GM21825 (cell line): Measurements from ENCODE around the gene PIK3R6.
"Not testable (repeated sequence)": the region's sequence is repeated elsewhere in the genome, so short reads cannot be mapped to it uniquely, and the experiment has no call there.

Experiments used
- ATAC-seq: cut with Tn5 transposase; IDR thresholded peaks from one replicate; pipeline ENCODE4 v1.9.1; 2021; ENCODE audit warnings: mild to moderate bottlenecking, moderate library complexity; ENCODE audit not compliant: unreplicated experiment

PIK3R6 gene

DNA sequence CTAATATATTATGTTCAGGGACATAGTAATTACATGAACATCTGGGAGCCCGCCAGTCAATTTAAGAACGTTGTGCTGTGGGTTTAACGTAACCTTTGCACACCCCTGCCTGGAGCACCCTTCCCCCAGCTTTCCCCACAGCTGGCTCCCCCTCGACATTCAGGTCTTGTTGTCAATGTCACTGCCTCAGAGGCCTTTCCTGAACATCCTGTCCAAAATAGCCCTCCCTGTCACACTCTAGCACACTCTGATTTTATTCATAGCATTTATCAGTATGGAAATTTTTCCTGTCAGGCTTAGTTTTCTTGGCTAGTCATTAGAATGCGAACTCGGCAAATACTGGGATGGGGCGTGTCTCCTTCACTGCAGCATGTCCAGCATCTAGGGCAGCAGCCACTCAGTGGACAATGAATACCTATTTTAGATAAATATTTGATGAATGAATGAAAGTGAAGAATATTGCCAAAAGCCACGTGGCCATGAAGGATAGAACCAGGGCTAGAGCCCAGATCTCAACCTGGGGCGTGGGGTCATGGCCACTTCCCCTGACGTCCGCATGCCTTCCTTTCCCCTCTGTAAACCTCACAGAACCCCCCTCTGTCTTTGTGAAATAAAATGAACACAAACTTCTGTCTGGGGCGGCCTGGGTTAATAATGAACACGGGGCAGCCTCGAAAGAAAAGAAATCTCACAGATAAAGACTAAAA, 10.5 kb downstream of the PIK3R6 start:
- ATAC-seq: no peak

GRCh38 chr17:8856205-8856603, 11.3 kb downstream of the PIK3R6 start:
- not testable (repeated sequence) for ATAC-seq

DNA sequence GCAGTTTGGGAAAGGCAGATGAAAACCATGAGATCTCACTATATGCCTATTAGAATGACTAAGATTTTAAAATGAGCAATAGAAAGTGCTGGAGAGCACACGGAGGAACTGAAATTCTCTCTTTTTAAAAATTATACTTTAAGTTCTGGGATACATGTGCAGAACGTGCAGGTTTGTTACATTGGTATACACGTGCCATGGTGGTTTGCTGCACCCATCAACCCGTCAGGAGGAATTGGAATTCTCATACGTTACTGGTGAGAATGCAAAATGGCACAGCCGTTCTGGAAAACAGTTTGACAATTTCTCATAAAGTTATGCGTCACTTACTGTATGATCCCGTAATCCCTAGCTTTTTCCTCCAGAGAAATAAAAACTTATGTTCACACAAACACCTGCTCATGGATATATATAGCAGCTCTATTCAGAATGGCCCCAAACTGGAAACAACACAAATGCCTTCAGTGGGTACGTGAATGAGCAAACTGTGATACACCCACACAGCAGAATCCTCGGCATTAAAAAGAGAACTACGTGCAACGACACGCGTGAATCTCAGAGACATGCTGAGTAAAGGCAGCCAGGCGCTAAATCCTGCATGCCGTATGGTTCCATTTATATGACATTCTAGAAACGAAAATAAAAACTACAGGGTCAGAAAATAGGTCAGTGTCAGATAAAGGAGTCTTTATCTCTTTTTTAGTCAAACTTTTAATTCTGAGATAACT, 11.8 kb downstream of the PIK3R6 start:
- no peak for ATAC-seq

GRCh38 chr17:8851600-8851999, 15.9 kb downstream of the PIK3R6 start:
- no peak for ATAC-seq

DNA sequence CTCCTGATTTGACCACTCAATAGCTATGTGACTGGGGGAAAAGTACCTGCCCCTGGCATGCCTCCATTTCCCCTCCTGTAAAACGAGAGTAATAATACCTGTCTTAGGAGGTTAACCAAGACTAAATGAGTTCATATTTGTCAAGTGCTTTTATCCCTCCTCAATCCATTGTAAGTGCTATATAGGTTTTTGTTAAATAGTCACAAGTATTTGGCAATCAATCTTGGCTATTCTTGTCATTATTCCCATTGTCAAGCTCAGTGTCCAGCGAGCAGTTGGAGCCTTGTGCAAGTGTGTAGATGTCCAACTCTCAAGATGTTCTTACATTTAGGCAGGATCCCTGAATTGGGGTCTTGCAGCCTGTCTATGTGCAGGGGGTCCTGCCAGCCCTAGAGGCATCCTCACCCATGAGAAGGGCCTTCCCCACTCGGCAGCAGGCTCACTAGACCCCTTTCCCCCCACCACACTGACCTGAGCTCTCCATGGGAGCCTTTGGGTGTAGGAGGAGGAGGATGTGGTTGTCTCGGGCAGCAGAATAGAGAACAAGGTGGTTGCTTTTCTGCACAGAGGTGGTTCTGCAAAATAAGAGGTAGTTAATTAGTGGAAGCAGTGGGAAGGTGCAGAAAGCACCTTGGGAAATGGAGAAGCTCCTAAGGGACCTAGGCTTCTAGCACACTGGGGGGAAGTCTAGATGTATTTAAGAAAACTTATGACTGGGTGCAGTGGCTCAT, 18.0 kb downstream of the PIK3R6 start:
- ATAC-seq: no peak

DNA sequence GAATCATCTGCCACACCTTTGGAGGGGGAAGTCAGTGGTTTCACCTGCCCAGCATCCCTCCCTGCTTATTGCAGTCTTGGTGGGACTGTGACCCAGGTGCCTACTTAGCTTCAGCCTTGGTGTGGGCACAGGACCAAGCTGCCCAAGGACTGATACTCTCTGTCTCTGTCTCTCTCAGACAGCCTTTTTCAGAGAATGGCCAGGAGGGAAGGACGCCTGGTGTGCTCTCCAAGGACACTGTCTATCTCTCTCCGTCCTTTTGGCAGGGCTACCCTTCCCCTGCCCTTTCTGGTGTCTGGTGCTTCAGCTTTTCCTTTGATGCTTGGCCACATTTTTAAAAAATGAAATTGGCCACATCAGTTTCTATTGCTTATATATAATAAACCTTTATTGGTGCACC, 19.6 kb downstream of the PIK3R6 start:
- no peak for ATAC-seq

DNA sequence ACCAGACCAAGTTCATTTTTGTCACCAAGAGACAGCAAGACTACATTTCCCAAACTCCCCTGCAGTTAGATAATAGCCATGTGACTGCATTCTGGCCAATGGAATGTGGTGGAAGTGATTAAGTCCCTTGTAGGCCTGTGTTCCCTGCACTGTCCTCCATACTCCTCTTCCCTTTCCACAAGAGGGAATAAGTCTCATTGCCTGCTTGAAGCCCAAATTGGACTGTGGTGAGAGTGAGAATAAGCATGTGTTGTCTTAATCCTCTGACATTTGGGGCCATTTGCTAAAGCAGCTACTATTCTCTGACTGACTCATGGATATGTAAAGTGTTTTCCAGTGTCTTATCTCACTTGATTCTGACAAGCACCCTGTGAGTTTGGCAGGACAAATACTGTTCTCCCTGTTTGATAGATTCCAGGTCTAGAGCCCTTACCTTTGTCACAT, 20.7 kb downstream of the PIK3R6 start:
- ATAC-seq: no peak

DNA sequence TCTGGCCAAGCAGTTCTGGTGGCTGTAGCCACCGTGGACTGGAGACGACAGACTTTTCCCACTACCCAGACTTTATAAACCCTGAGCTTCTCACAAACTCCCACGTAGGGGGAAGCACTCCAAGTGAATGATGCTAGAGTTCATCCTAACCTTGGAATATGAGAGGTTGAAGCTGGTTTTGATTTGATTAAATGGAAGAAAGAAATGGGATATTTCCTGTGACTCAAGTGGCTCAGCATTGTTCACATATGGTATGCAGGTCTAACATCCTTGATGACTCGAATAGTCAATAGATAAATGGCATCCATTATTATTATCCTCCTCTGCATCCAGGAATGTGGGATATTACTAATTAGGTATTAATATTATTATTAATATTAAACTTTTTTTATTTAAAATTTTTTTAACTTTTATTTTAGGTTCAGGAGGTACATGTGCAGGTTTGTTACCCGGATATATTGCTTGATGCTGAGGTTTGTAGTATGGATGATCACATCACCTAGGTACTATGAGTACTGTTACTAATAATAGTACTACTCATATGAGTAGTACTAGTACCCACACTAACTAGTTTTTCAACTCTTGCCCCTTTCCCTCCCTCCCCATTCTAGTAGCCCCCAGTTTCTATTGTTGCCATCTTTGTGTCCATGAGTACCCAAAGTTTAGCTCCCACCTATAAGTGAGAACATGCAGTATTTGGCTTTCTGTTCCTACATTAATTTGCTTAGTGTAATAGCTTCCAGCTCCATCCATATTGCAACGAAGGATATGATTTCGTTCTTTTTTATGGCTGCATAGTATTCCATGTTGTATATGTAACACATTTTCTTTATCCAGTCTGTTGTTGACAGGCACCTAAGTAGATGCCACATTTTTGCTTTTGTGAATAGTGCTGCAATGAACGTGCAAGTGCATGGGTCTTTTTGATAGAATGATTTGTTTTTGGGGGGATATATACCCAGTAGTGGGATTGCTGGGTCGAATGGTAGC, 22.9 kb downstream of the PIK3R6 start:
- ATAC-seq: no peak

DNA sequence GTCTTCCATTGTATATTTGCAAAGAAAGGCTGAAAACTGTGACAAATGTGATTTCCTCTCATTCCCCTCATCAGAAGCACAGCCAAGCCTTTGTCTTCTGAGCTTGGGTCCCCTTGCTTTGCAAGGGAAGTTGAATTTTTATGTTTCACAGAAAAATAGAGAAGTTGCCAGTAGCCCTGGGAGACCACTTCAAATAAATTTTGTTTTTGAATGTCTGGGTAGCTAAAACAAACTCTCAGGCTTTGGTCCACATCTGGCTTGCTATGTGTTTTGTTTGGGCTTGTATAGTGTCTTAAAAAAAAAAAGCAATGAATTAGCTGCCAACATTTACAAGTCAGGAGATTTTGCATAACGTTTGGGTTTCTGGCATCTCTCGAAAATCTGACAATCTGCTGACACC, 24.1 kb downstream of the PIK3R6 start:
- ATAC-seq: no peak

GRCh38 chr17:8841844-8842243, 25.6 kb downstream of the PIK3R6 start:
- ATAC-seq: no peak

DNA sequence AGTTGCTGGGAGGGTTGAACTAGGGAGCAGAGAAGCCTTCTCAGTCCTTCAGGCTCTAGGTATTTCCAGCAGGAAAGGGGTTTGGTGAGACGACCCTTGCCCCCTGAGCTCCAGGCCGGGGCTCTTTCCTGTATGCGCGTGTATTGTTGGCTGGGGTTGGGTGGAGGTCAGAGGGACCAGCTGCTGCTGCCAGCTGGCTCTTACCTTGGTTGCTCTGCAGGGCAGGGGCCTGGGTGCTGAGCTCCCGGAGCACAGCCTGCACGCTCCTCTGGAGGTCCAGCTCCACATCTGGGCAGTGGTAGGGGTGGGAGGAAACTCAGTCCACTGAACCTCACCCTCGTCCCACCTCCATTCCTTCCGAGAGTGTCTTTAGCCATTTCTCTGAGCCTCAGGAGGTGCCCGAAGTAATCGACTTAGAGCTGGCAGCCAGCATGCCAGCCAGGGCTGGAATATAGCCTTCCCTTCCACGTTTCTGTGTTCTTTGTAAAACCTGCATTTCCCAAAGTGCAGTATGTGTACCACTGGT, 28.0 kb downstream of the PIK3R6 start:
- ATAC-seq: no peak

DNA sequence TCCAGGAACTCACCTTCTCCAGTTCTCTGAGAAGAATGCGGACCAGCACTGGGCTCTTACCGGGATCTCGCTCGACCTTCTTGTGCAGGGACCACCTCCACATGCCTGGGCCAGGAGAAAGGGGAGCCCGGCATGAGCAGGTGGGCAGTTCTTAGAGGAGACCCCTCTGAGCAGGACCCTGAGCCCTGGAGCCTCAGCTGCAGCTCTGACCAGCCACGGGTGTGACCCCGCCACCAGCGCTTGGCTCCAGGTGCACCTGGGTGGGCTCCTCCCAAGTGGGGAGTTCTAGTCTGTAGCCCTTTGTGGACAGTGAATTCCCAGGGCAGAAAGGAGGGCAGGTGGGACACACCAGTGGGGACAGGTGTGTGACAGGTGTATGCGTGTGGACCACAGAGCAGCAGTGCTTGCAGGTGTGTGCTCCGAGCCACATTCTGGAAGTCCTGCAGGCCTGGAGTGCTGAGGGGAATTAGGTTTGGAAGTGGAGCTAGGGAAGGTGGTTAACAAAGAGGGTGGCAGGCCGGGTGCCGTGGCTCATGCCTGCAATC, 28.9 kb downstream of the PIK3R6 start:
- no peak for ATAC-seq

GRCh38 chr17:8837563-8838075, 29.9 kb downstream of the PIK3R6 start:
- ATAC-seq: no peak

- no peak for ATAC-seq
These were observed 30.5 kb downstream of the PIK3R6 start for GRCh38 chr17:8836821-8837562.

DNA sequence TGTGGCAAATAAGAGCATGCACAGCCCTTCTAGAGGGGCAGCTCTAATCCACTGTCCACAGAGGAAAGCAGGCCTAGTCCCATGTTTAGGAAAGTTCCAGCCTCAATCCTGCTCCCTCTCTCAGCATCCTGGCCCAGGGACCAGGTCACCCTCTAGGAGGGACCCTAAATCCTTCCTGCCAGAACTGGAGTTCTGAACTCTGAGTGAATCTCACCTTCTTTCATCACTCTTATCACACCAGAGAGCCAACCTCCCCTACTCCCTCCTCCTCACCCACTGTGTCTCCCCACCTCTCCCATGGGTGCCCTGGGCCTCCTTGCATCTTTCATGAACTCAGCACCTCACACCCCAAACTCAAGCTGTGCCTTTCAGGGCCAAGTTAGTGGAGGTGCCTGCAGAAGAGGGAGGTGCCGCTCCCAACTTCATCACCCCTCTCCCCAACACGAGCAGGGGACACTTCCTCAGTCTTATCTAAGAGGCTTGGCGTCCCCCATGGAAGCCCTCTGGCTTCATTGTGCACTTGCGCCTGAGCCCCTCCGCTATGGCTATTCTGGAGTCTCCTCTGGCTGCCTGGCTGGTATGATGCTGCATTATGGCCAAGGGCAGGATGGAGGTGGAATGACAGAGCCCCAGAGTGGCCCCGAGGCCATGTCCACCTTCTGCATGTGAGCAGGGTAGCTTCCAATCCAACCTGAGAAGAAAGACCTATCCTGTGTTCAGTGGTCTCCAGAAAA, 31.7 kb downstream of the PIK3R6 start:
- ATAC-seq: no peak

GRCh38 chr17:8835106-8835505, 32.4 kb downstream of the PIK3R6 start:
- no peak for ATAC-seq

DNA sequence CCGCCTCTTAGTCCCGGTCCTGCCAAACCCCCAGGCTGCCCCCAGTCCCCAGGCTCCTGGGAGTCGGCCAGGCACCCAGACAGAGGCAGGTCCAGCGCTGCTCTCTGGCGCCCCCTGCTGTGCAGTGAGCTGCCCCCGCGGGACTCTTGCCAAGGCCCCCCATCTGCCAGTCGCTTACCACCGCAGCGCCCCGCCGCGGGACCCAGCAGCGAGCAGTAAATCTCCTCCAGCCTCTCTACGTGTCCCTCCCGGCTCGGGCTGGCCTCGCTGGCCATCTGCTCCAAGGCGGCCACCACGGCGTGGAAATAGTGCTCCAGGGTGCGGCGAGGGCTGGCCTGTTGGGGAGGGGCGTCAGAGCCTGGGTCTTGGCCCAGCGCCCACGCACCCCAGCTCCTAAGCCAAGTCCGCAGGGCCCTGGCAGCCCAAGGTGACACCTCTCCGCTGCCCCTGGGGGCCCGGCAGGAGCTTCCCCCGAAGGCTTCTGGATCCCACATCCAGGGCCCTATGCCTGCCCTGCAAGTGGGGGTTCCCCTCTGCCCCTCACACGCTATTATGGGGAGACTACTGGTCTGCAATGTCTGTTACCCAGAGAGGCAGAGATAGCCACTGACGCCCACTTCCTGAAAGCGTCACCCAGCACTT, 34.6 kb downstream of the PIK3R6 start:
- ATAC-seq: no peak

DNA sequence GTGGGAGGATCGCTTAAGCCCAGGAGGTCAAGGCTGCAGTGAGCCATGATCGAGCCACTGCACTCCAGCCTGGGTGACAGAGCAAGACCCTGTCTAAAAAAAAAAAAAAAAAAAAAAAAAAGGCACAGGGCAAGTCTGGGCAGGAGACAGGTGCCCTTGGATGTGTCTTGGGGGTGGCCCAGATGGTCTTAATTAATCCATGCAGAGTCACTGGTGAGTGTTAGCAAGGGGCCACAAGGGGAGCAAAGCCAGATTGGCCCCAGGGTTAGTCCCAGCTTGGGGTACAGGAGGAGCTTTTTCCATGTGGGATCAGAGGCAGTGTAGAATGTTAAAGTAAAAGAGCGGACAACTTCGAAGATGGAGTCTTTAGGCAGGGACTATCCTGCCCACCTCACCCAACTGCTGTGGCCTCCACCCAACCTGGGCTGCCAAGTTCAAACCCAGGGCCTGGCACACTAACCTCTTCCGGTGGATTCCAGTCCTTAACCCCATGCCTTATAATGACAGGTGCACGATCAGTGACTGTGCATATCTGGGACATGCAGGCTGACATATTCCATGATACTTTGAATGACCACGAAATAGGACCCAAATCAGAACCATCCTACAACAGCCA, 36.1 kb downstream of the PIK3R6 start:
- ATAC-seq: no peak
